ENCODE data around the gene EHMT1.
"Not testable (repeated sequence)": the region's sequence is repeated elsewhere in the genome, so short reads cannot be mapped to it uniquely, and the experiment has no call there.

The EHMT1 gene

GRCh38 chr9:137793196-137793841 is 174.5 kb downstream of the EHMT1 start:
- no peak for DNase-seq

- DNase-seq, result no peak
These were observed 176.4 kb downstream of the EHMT1 start for GRCh38 chr9:137795156-137795666.

- DNase-seq, result no peak
These were observed 178.7 kb downstream of the EHMT1 start for GRCh38 chr9:137797206-137798120.

- no peak for DNase-seq
These were observed 179.3 kb downstream of the EHMT1 start for GRCh38 chr9:137798142-137798541.

GRCh38 chr9:137798901-137799629 is 180.3 kb downstream of the EHMT1 start:
- DNase-seq, result no peak

- no peak for DNase-seq
These were observed 180.8 kb downstream of the EHMT1 start for GRCh38 chr9:137799630-137799983.

- no peak for DNase-seq
These were observed 181.6 kb downstream of the EHMT1 start for GRCh38 chr9:137800196-137801022.

- no peak for DNase-seq
These were observed 182.2 kb downstream of the EHMT1 start for GRCh38 chr9:137801023-137801319.

GRCh38 chr9:137802021-137802420 is 183.2 kb downstream of the EHMT1 start:
- no peak for DNase-seq

- DNase-seq, result no peak
These were observed 183.9 kb downstream of the EHMT1 start for GRCh38 chr9:137802521-137803243.

GRCh38 chr9:137804908-137805630 is 186.3 kb downstream of the EHMT1 start:
- DNase-seq, result peak in 1 of 3 donors; percentile 30

- DNase-seq, result no peak
These were observed 189.2 kb downstream of the EHMT1 start for GRCh38 chr9:137807721-137808703.

GRCh38 chr9:137809040-137809576 is 190.3 kb downstream of the EHMT1 start:
- DNase-seq, result no peak

GRCh38 chr9:137809726-137810450 is 191.1 kb downstream of the EHMT1 start:
- DNase-seq, result not testable (repeated sequence)

- no peak for DNase-seq
These were observed 192.6 kb downstream of the EHMT1 start for GRCh38 chr9:137811283-137811870.

- no peak for DNase-seq
These were observed 193.7 kb downstream of the EHMT1 start for GRCh38 chr9:137812356-137813023.

- no peak for DNase-seq
These were observed 194.4 kb downstream of the EHMT1 start for GRCh38 chr9:137813167-137813566.
